GM12865 (cell line): ENCODE measurements around the gene SHANK1.
"Not testable (repeated sequence)": the region's sequence is repeated elsewhere in the genome, so short reads cannot be mapped to it uniquely, and the experiment has no call there.

ENCODE experiments used
- DNase-seq: peaks from one replicate; pipeline ENCODE4 v3.0.0; 2010; ENCODE audit warnings: low read depth
- H3K4me3 ChIP-seq: 2 replicates; pipeline ENCODE4 v1.5.1; 2011; ENCODE audit warnings: mild to moderate bottlenecking, low read depth, low read length, control low read depth
- CTCF ChIP-seq: IDR thresholded peaks from 2 replicates; pipeline ENCODE4 v1.5.1; 2011; ENCODE audit warnings: low read length, control low read depth, low read depth, inconsistent platforms; ENCODE audit not compliant: insufficient read depth; ENCODE audit errors: missing control alignments

The SHANK1 gene

GRCh38 chr19:50753879-50754278, 34.3 kb upstream of the SHANK1 start:
- no peak overlapping the region for H3K4me3 ChIP-seq
- no peak for DNase-seq
- no peak for TF ChIP-seq CTCF

- DNase-seq: no peak
- H3K4me3 ChIP-seq: no peak overlapping the region
- TF ChIP-seq CTCF: no peak
These were observed 30.4 kb upstream of the SHANK1 start for GRCh38 chr19:50750010-50750409.

- H3K4me3 ChIP-seq: no peak overlapping the region
- no peak for TF ChIP-seq CTCF
- no peak for DNase-seq
These were observed 29.9 kb upstream of the SHANK1 start for GRCh38 chr19:50749490-50749889.

- DNase-seq, H3K4me3 ChIP-seq: not testable (repeated sequence)
These were observed 27.5 kb upstream of the SHANK1 start for GRCh38 chr19:50747141-50747540.

- DNase-seq: no peak
- no peak for TF ChIP-seq CTCF
- no peak overlapping the region for H3K4me3 ChIP-seq
These were observed 25.6 kb upstream of the SHANK1 start for GRCh38 chr19:50745221-50745620.

GRCh38 chr19:50743537-50743936, 23.9 kb upstream of the SHANK1 start:
- TF ChIP-seq CTCF: no peak
- DNase-seq: no peak
- no peak overlapping the region for H3K4me3 ChIP-seq

GRCh38 chr19:50741179-50741933, 21.8 kb upstream of the SHANK1 start:
- no peak overlapping the region for H3K4me3 ChIP-seq
- no peak for TF ChIP-seq CTCF
- no peak for DNase-seq
